Tibial nerve (tissue), 4 donors: ENCODE measurements around the gene FBXW8.

ENCODE experiments used
- CTCF ChIP-seq, 5 experiments: fragments of 200-600 bp in 3 of 5; fragments of 450-650 bp in 2 of 5; sonication (generic) in 3 of 5; IDR thresholded peaks; one replicate each; pipeline ENCODE4 v1.5.1; 2016 to 2019; ENCODE audit warnings: antibody characterized with exemption in 5 of 5, mild to moderate bottlenecking in 3 of 5, moderate library complexity in 2 of 5
- EP300 ChIP-seq, 2 donors: sonication (generic); formaldehyde crosslinking; IDR thresholded peaks; one replicate each; pipeline ENCODE4 v1.6.1; 2017; ENCODE audit warnings: antibody characterized with exemption in 2 of 2, mild to moderate bottlenecking in 1 of 2
- POLR2A ChIP-seq, 2 donors: fragments of 450-650 bp; IDR thresholded peaks; one replicate each; pipeline ENCODE4 v1.6.1; 2017; ENCODE audit warnings: antibody characterized with exemption in 2 of 2, mild to moderate bottlenecking in 2 of 2, moderate library complexity in 2 of 2

- TF ChIP-seq POLR2A (IDR thresholded peaks at IDR 0.05) (no peak), CTCF (IDR thresholded peaks at IDR 0.05) (no peak), EP300 (IDR thresholded peaks at IDR 0.05) (no peak)
Measured at GRCh38 chr12:116885491-116885890, 25.3 kb upstream of the FBXW8 start.
